Measurements from ENCODE around the gene BRAF. TPM values are rescaled to one million over a fixed set of nuclear protein-coding genes. Genes with fewer than 3 reads are reported as not detected.
"Not testable (repeated sequence)": the region's sequence is repeated elsewhere in the genome, so short reads cannot be mapped to it uniquely, and the experiment has no call there.

BRAF gene
- total RNA-seq, 1 experiment from 2014 or later: 15.2 TPM

GRCh38 chr7:140885735-140886334, 38.9 kb downstream of the BRAF start:
- TF ChIP-seq, protein P1, sequence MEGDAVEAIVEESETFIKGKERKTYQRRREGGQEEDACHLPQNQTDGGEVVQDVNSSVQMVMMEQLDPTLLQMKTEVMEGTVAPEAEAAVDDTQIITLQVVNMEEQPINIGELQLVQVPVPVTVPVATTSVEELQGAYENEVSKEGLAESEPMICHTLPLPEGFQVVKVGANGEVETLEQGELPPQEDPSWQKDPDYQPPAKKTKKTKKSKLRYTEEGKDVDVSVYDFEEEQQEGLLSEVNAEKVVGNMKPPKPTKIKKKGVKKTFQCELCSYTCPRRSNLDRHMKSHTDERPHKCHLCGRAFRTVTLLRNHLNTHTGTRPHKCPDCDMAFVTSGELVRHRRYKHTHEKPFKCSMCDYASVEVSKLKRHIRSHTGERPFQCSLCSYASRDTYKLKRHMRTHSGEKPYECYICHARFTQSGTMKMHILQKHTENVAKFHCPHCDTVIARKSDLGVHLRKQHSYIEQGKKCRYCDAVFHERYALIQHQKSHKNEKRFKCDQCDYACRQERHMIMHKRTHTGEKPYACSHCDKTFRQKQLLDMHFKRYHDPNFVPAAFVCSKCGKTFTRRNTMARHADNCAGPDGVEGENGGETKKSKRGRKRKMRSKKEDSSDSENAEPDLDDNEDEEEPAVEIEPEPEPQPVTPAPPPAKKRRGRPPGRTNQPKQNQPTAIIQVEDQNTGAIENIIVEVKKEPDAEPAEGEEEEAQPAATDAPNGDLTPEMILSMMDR (conservative IDR thresholded peaks at IDR 0.05; ENCODE audit: low read depth, low read length): no peak
- no peak for TF ChIP-seq EZH2 (IDR thresholded peaks at IDR 0.05; ENCODE audit: low read length, unreplicated experiment)
- TF ChIP-seq EZH2phosphoT487 (IDR thresholded peaks at IDR 0.05; ENCODE audit: borderline replicate concordance, low read length): no peak
- no peaks in the 10 kb centered on the region for H3K9me2 ChIP-seq (replicated peaks; ENCODE audit: low read length)
- H3K4me2 ChIP-seq (ENCODE audit: low read length): no peak overlapping the region
- H2AFZ ChIP-seq (ENCODE audit: low read length): no peak overlapping the region
- H3K9me3 ChIP-seq (ENCODE audit: low read length): no peaks in the 10 kb centered on the region
- H3K79me2 ChIP-seq (ENCODE audit: low read length): peaks cover 50% of the 10 kb centered on the region
- ChIA-PET CTCF (no interaction called here), POLR2A (ENCODE audit: unreplicated experiment) (no interaction called here)
- H3K36me3 ChIP-seq (ENCODE audit: low read depth, low read length): no peaks in the 10 kb centered on the region
- intact Hi-C loops (cut with micrococcal nuclease): no loop called here
- ATAC-seq (no peak), DNase-seq (no peak)
- H4K20me1 ChIP-seq (ENCODE audit: low read length): peaks cover 25% of the 10 kb centered on the region; the same call in 1 of the 2 replicates
- H3K27me3 ChIP-seq (ENCODE audit: low read length): no peaks in the 10 kb centered on the region
- peaks cover 16% of the 10 kb centered on the region for H3K4me1 ChIP-seq (ENCODE audit: insufficient read depth, low read length)
- no TSS peak for BruUV-seq (replicated peaks)
- no peak overlapping the region for H3K27ac ChIP-seq (ENCODE audit: low read length)
- H3F3A ChIP-seq (ENCODE audit: low read length, unreplicated experiment): no peaks in the 10 kb centered on the region
- H3K9ac ChIP-seq (ENCODE audit: low read length): no peak overlapping the region
- H3K4me3 ChIP-seq (ENCODE audit: low read length): no peak overlapping the region

DNA sequence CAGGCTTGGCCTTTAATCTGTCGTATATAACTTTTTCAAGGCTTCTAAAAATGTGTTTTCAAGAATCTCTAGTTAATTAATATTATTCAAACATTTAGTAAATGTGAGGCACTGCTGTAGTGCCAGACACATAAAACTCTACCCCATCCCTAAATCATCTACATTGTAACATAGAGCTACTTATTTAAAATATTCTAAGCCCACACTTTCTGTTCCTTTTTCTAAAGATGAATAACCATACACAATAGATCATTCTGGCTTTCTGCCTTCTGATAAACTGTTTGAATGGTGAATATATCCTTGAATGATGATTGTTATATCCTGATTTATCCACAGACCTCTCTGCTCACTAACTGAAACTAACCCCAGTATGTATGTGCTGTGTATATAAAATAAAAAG, 41.4 kb downstream of the BRAF start:
- no peak overlapping the region for H3K4me3 ChIP-seq (ENCODE audit: low read length)
- no peak overlapping the region for H2AFZ ChIP-seq (ENCODE audit: low read length)
- H3K27me3 ChIP-seq (ENCODE audit: low read length): no peaks in the 10 kb centered on the region
- peaks cover 25% of the 10 kb centered on the region; the same call in 1 of the 2 replicates for H4K20me1 ChIP-seq (ENCODE audit: low read length)
- H3K9me2 ChIP-seq (replicated peaks; ENCODE audit: low read length): no peaks in the 10 kb centered on the region
- no peak for DNase-seq
- CTCF ChIA-PET: no interaction called here
- H3K79me2 ChIP-seq (ENCODE audit: low read length): peaks cover 34% of the 10 kb centered on the region
- H3F3A ChIP-seq (ENCODE audit: low read length, unreplicated experiment): no peaks in the 10 kb centered on the region
- H3K4me2 ChIP-seq (ENCODE audit: low read length): no peak overlapping the region
- TF ChIP-seq EZH2 (IDR thresholded peaks at IDR 0.05; ENCODE audit: low read length, unreplicated experiment) (no peak), EZH2phosphoT487 (IDR thresholded peaks at IDR 0.05; ENCODE audit: borderline replicate concordance, low read length) (no peak)
- TF ChIP-seq, protein P1 (conservative IDR thresholded peaks at IDR 0.05; ENCODE audit: low read depth, low read length): no peak
- H3K36me3 ChIP-seq (ENCODE audit: low read depth, low read length): no peaks in the 10 kb centered on the region
- intact Hi-C loops (cut with micrococcal nuclease): no loop called here
- peaks cover 15% of the 10 kb centered on the region for H3K4me1 ChIP-seq (ENCODE audit: insufficient read depth, low read length)
- no peak overlapping the region for H3K27ac ChIP-seq (ENCODE audit: low read length)
- H3K9me3 ChIP-seq (ENCODE audit: low read length): no peaks in the 10 kb centered on the region
- H3K9ac ChIP-seq (ENCODE audit: low read length): no peak overlapping the region
- no peak for ATAC-seq
- BruUV-seq (replicated peaks): no TSS peak
- POLR2A ChIA-PET (ENCODE audit: unreplicated experiment): no interaction called here

DNA sequence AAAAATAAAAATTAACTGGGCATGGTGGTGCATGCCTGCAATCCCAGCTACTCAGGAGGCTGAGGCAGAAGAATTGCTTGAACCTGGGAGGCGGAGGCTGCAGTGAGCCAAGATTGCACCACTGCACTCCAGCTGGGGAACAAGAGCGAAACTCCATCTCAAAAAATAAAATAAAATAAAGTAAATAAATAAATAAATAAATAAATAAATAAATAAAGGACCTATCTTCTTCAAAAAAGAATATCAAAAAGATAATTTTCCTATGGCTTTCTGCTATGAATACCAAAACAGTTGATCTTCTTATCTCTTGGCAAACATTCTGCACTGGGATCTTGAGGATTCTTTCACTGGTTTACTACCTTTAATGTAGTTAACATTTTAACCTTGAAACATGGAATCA, 41.9 kb downstream of the BRAF start:
- H3K4me1 ChIP-seq (ENCODE audit: insufficient read depth, low read length); H3K9ac ChIP-seq (ENCODE audit: low read length); BruUV-seq (replicated peaks); intact Hi-C loops (cut with micrococcal nuclease); CTCF ChIA-PET; H3K27me3 ChIP-seq (ENCODE audit: low read length); DNase-seq; H3K4me3 ChIP-seq (ENCODE audit: low read length); POLR2A ChIA-PET (ENCODE audit: unreplicated experiment); H2AFZ ChIP-seq (ENCODE audit: low read length); ATAC-seq; H3K36me3 ChIP-seq (ENCODE audit: low read depth, low read length); H3K27ac ChIP-seq (ENCODE audit: low read length); H3K9me2 ChIP-seq (replicated peaks; ENCODE audit: low read length); H3F3A ChIP-seq (ENCODE audit: low read length, unreplicated experiment); H3K4me2 ChIP-seq (ENCODE audit: low read length); H3K9me3 ChIP-seq (ENCODE audit: low read length): not testable (repeated sequence)
- Histone ChIP-seq H4K20me1 (ENCODE audit: low read length) (peaks cover 23% of the 10 kb centered on the region; the same call in 1 of the 2 replicates), H3K79me2 (ENCODE audit: low read length) (peaks cover 38% of the 10 kb centered on the region)

Measured in PC-3 (cell line).